Neural crest cell (in vitro differentiated cells): ENCODE measurements around the gene KCNQ1OT1. TPM values are rescaled to one million over a fixed set of nuclear protein-coding genes. Genes with fewer than 3 reads are reported as not detected.

Experiments used
- DNase-seq: peaks from one replicate; pipeline ENCODE4 v3.0.0; 2021; ENCODE audit warnings: low read depth, mixed read lengths, low spot score
- H3K27ac Mint-ChIP-seq: one replicate; pipeline ENCODE4 v1.8.0; 2021; ENCODE audit warnings: mild to moderate bottlenecking, mixed read lengths; ENCODE audit not compliant: unreplicated experiment
- H3K27me3 Mint-ChIP-seq: 2 replicates; pipeline ENCODE4 v1.8.0; 2021; ENCODE audit warnings: low read depth, mild to moderate bottlenecking, mixed read lengths
- H3K36me3 Mint-ChIP-seq: 2 replicates; pipeline ENCODE4 v1.8.0; 2021; ENCODE audit warnings: low read depth, mild to moderate bottlenecking, mixed read lengths
- H3K4me1 Mint-ChIP-seq: 2 replicates; pipeline ENCODE4 v1.8.0; 2021; ENCODE audit warnings: mixed read lengths
- H3K4me3 Mint-ChIP-seq: one replicate; pipeline ENCODE4 v1.8.0; 2021; ENCODE audit warnings: mild to moderate bottlenecking, mixed read lengths
- H3K9me3 Mint-ChIP-seq: 2 replicates; pipeline ENCODE4 v1.8.0; 2021; ENCODE audit warnings: mixed read lengths
- total RNA-seq: library from RNA; stranded (reverse); gene quantifications from 2 replicates; pipeline ENCODE4 v1.2.1, GENCODE V29; 2021
- TF ChIP-seq, protein P1 (sequence below): fragments of 200-600 bp; sonication (generic); conservative IDR thresholded peaks from 2 replicates; pipeline ENCODE4 v1.5.0; 2021; ENCODE audit warnings: antibody characterized with exemption, mild to moderate bottlenecking

The KCNQ1OT1 gene
- total RNA-seq, 1 donor from 2014 or later, result 2.3 TPM

DNA sequence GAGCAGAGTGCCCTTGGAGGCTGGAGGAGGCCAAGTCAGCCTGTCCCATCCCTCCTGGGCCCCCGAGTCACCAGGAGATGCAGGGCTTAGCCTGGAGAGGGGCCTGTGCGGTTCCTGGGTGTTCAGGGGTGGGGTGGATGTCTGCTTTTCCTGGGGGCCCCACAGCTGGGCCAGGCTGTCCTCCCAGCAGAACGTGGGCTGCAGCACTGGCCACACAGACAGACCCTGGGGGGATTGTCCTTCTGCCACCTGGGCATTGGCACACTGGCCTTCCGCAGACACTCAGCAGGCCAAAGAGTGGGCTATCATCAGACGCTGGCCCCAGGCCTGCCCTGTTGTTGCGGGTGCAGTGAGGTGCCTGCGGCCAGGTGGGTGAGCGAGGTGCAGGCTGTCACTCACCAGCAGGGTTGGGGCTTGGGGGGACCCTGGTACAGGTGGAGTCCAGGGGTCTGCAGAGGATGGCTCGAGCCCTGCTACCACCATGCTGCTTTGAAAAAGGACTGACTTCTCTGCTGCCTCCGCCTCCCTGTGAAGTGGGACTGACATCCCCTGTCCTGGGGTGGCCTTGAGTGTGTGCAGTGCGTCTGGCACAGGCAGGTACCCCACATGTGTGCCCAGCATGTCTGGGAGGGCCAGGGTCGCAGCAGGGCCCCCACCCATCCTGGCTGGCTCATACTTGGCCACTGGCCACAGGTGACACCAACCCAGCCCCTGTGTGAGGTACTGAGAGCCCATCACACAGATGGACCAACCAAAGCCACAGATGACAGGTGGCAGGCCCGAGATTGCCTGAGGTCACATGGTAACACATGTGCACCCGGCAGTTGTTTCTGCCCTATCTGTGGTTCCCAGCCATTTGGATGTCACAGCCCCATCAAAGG is 39.0 kb upstream of the KCNQ1OT1 start:
- Mint-ChIP-seq H3K27ac (no peak overlapping the region), H3K9me3 (no peaks in the 10 kb centered on the region), H3K4me3 (no peak overlapping the region), H3K27me3 (peaks cover 1% of the 10 kb centered on the region), H3K4me1 (peaks cover 14% of the 10 kb centered on the region), H3K36me3 (no peaks in the 10 kb centered on the region)
- TF ChIP-seq, protein P1, sequence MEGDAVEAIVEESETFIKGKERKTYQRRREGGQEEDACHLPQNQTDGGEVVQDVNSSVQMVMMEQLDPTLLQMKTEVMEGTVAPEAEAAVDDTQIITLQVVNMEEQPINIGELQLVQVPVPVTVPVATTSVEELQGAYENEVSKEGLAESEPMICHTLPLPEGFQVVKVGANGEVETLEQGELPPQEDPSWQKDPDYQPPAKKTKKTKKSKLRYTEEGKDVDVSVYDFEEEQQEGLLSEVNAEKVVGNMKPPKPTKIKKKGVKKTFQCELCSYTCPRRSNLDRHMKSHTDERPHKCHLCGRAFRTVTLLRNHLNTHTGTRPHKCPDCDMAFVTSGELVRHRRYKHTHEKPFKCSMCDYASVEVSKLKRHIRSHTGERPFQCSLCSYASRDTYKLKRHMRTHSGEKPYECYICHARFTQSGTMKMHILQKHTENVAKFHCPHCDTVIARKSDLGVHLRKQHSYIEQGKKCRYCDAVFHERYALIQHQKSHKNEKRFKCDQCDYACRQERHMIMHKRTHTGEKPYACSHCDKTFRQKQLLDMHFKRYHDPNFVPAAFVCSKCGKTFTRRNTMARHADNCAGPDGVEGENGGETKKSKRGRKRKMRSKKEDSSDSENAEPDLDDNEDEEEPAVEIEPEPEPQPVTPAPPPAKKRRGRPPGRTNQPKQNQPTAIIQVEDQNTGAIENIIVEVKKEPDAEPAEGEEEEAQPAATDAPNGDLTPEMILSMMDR, result no peak
- no peak for DNase-seq

DNA sequence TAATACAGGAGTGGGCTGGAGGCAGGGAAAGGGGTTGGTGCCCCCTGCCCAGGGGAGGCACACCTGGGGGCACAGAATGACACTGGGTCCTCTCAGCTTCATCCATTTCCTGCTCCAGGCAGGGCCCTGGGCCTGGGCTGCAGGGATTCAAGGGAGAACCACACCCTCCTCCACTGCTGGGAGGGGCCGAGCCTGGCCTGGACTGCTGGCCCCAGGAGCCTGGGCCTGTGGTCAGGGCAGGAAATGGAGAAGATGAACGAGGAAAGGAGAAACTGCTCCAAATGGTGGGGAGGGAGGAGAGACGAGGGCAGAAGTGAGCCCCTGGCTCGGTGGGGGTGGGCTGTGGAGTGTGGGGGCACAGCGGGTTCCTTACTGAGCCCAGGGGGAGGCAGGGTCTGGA is 38.1 kb upstream of the KCNQ1OT1 start:
- H3K27ac Mint-ChIP-seq, result no peak overlapping the region
- TF ChIP-seq, protein P1, result no peak
- H3K27me3 Mint-ChIP-seq, result peaks cover 2% of the 10 kb centered on the region
- H3K4me1 Mint-ChIP-seq, result peaks cover 22% of the 10 kb centered on the region
- no peaks in the 10 kb centered on the region for H3K9me3 Mint-ChIP-seq
- H3K4me3 Mint-ChIP-seq, result no peak overlapping the region
- DNase-seq, result no peak
- no peaks in the 10 kb centered on the region for H3K36me3 Mint-ChIP-seq

DNA sequence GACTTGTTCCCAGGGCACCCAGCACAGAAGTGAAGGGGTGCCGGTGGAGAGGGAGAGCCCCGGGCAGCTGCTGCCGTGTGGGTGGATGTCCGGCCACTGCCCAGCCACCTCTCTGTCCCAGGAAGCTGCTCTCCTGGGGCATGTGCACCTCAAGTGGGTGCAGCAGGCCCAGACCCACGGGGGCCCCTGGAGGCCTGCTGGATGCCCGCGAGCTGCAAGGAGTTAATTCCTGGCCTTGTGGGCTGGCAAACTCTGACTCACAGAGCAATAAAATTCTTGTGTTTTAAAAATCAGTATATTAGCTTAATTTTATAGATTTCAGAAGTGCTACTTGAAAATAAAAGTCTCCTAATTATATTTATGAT is 37.4 kb upstream of the KCNQ1OT1 start:
- Mint-ChIP-seq H3K27ac (no peak overlapping the region), H3K36me3 (no peaks in the 10 kb centered on the region), H3K4me1 (peaks cover 25% of the 10 kb centered on the region), H3K4me3 (no peak overlapping the region), H3K27me3 (peaks cover 5% of the 10 kb centered on the region), H3K9me3 (no peaks in the 10 kb centered on the region)
- no peak for DNase-seq
- TF ChIP-seq, protein P1, result no peak

DNA sequence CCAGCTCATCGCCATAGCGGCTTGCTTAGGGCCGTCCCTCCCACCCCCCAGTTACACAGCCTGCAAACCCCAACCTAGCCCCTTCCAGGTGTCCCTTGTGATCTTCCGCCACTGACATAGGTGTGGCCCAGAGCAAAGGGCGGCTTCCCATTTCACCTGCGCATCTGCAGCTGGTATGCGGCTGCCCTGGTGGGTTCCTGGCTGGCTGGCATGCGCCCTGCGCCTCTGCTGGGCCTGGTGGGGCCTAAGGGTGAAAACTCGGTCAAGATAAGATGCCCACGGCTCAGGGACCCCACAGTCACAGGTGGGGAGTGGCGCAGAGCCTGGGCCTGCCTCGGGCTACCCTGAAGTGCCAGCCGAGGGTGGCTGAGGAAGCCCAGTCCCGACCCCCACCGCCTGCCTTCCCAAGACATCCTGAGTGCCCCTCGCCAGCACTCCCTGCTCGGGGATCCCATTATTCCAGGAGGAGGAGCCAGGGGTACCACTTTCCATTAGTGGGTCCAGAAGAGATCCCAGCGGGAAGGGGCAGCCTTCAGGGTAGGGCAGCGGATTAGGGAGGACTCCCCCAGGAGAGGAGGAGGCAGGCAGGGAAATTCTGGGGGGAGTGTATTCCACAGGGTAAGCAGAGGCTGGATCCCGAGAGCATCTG is 36.9 kb upstream of the KCNQ1OT1 start:
- H3K4me3 Mint-ChIP-seq, result no peak overlapping the region
- no peaks in the 10 kb centered on the region for H3K9me3 Mint-ChIP-seq
- TF ChIP-seq, protein P1, result no peak
- no peaks in the 10 kb centered on the region for H3K36me3 Mint-ChIP-seq
- H3K27ac Mint-ChIP-seq, result no peak overlapping the region
- DNase-seq, result no peak
- peaks cover 5% of the 10 kb centered on the region for H3K27me3 Mint-ChIP-seq
- H3K4me1 Mint-ChIP-seq, result peaks cover 26% of the 10 kb centered on the region

DNA sequence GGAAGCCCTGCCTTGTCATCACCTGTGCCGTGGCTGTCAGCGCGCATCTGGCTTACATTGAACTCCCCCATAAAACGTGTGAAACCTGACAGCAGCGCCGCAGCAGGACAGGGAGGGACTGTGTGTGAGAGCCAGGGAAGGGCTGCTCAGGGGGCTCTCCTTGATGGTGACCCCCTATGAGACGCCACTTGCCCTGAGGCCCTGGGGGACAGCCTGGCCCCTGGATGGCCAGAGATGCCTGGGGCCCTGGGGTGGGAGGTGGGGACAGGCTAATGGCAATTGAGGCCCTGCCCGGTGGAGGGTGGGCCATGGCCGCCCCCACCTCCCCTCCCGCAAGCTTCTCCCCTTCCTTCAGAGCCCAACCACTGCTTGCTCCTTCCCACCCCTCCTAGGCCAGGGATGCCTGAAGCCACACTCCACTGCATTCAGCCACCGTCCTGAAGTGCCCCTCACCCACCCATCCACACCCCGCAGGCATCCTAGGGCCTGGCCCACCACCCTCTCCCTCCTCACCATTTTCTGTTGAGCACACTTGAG is 35.3 kb upstream of the KCNQ1OT1 start:
- Mint-ChIP-seq H3K4me1 (peaks cover 31% of the 10 kb centered on the region), H3K4me3 (no peak overlapping the region), H3K9me3 (no peaks in the 10 kb centered on the region), H3K27ac (peak overlapping the region; percentile 45), H3K36me3 (no peaks in the 10 kb centered on the region), H3K27me3 (peaks cover 5% of the 10 kb centered on the region)
- TF ChIP-seq, protein P1, result no peak
- DNase-seq, result no peak
